ENCODE measurements around the gene UVSSA.

Gene UVSSA

DNA sequence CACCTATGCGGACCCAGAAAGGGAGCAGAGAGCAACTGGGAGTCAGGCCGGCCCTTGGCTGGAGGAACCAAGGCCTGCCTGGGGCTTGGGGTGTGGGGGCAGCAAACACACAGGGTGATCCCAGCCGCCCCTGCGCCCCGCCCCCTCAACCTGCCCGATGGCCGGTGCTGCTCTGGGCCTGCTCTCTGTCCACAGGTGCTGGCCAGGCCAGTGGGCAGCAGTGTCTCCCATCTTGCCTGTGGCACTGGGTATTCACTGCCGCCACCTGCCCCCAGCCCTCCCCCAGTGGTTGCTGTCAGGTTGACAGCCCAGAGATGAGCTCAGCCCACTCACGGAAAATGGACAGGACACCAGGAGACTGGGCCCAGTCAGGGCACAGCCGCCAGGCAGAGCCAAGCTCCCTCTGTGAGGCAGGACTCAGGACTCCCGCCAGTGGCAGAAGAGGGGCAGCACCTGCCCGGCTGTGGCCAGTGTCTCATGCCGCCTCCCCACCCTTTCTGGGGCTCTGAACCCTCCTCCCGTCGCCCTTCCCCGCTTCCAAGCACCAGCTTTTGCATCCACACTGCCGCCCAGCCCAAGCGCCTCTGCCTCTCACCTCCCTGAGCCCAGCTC, 54.5 kb downstream of the UVSSA start:
- H3K4me3 ChIP-seq (ENCODE audit: low read length): no peak overlapping the region
- TF ChIP-seq, protein P1, sequence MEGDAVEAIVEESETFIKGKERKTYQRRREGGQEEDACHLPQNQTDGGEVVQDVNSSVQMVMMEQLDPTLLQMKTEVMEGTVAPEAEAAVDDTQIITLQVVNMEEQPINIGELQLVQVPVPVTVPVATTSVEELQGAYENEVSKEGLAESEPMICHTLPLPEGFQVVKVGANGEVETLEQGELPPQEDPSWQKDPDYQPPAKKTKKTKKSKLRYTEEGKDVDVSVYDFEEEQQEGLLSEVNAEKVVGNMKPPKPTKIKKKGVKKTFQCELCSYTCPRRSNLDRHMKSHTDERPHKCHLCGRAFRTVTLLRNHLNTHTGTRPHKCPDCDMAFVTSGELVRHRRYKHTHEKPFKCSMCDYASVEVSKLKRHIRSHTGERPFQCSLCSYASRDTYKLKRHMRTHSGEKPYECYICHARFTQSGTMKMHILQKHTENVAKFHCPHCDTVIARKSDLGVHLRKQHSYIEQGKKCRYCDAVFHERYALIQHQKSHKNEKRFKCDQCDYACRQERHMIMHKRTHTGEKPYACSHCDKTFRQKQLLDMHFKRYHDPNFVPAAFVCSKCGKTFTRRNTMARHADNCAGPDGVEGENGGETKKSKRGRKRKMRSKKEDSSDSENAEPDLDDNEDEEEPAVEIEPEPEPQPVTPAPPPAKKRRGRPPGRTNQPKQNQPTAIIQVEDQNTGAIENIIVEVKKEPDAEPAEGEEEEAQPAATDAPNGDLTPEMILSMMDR (conservative IDR thresholded peaks at IDR 0.05; ENCODE audit: low read depth, low read length): no peak
- no peak for DNase-seq (ENCODE audit: low read depth)

DNA sequence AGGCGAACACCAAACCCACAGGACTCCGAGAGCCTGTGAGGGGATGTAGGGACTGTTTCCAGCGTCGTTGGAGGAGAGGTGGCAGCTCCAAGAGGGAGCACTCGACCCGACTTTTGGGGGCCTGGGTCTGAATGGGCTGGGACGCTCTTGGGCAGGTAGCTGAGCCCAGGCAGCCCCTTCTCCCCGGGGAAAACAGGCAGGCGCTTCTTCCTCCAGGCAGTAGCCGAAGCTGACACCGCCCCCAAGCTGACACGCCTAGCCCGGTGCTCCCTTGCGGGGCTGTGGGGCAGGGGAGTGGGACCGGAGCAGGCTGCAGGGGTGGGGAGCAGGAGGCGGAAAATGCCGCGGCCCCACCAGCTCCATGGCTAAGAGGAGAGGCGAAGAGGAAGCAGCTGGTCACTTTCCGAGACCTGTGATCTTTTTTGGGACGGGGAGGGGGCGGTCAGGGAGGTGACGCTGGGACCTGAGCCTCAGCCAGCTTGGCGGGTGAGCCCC, 55.1 kb downstream of the UVSSA start:
- no peak for DNase-seq (ENCODE audit: low read depth)

GRCh38 chr4:1402516-1403091, 55.6 kb downstream of the UVSSA start:
- DNase-seq (ENCODE audit: low read depth): no peak
- TF ChIP-seq, protein P1 (conservative IDR thresholded peaks at IDR 0.05; ENCODE audit: low read depth, low read length): no peak
- H3K4me3 ChIP-seq (ENCODE audit: low read length): no peak overlapping the region

More for the DNA sequence above, 55.1 kb downstream of the UVSSA start:
- TF ChIP-seq, protein P1 (conservative IDR thresholded peaks at IDR 0.05; ENCODE audit: low read depth, low read length): no peak
- no peak overlapping the region for H3K4me3 ChIP-seq (ENCODE audit: low read length)

GRCh38 chr4:1403177-1403583, 56.2 kb downstream of the UVSSA start:
- TF ChIP-seq, protein P1 (conservative IDR thresholded peaks at IDR 0.05; ENCODE audit: low read depth, low read length): no peak
- H3K4me3 ChIP-seq (ENCODE audit: low read length): no peak overlapping the region
- DNase-seq (ENCODE audit: low read depth): no peak

GRCh38 chr4:1403591-1404572, 56.9 kb downstream of the UVSSA start:
- TF ChIP-seq, protein P1 (conservative IDR thresholded peaks at IDR 0.05; ENCODE audit: low read depth, low read length): no peak
- no peak for DNase-seq (ENCODE audit: low read depth)
- H3K4me3 ChIP-seq (ENCODE audit: low read length): no peak overlapping the region

- no peak overlapping the region for H3K4me3 ChIP-seq (ENCODE audit: low read length)
- TF ChIP-seq, protein P1 (conservative IDR thresholded peaks at IDR 0.05; ENCODE audit: low read depth, low read length): no peak
- DNase-seq (ENCODE audit: low read depth): no peak
These were observed 57.7 kb downstream of the UVSSA start for GRCh38 chr4:1404573-1405253.

Data from retinal pigment epithelial cell (primary cell).